Heart left ventricle (tissue), 13 donors: ENCODE measurements around the gene SLC9C2.
"Not testable (repeated sequence)": the region's sequence is repeated elsewhere in the genome, so short reads cannot be mapped to it uniquely, and the experiment has no call there.

Experiments used
- POLR2A ChIP-seq, 2 donors: fragments of 450-650 bp; IDR thresholded peaks; one replicate each; pipeline ENCODE4 v1.6.1; 2017; ENCODE audit warnings: antibody characterized with exemption in 2 of 2, mild to moderate bottlenecking in 2 of 2, moderate library complexity in 2 of 2
- TF ChIP-seq, protein P1 (sequence below), 12 donors: fragments of 200-600 bp; sonication (generic) in 4 of 12; IDR thresholded peaks; one replicate each; pipeline versions ENCODE4 v1.5.0 to v1.8.0; 2018 to 2022; ENCODE audit warnings: antibody characterized with exemption in 12 of 12, mild to moderate bottlenecking in 5 of 12
- donor health status: ischemic (EF 13 %, LVEDD 7.1; RV severe dilation, severe dysfunction).
- donor health status: DM: no; HTN: yes; CAD: no.
- donor health status: DM: no; HTN: no; CAD: no.
- donor health status: ischemic (EF 25% LVEDD 6.9; RV normal size, moderate dysfunction).
- donor health status: ischemic (EF 25% LVEDD 5.7; RV mildly dilated, moderate dysfunction).
- donor health status: ischemic (EF 35%, LVEDD 5.7; RV mildly dilated, moderate dysfunction).
- donor health status: nonischemic (EF 11% LVEDD 7.7; RV severe dilation, severe dysfunction).
- donor health status: DM: yes; HTN: yes; CAD: no.
- donor health status: PGD.
- donor health status: ischemic (EF 29% LVEDD 5.4; RV normal size, mild dysfunction).
- donor health status: nonischemic (EF 23%, LVEDD 6.1; RV moderate dilation, normal function).

DNA sequence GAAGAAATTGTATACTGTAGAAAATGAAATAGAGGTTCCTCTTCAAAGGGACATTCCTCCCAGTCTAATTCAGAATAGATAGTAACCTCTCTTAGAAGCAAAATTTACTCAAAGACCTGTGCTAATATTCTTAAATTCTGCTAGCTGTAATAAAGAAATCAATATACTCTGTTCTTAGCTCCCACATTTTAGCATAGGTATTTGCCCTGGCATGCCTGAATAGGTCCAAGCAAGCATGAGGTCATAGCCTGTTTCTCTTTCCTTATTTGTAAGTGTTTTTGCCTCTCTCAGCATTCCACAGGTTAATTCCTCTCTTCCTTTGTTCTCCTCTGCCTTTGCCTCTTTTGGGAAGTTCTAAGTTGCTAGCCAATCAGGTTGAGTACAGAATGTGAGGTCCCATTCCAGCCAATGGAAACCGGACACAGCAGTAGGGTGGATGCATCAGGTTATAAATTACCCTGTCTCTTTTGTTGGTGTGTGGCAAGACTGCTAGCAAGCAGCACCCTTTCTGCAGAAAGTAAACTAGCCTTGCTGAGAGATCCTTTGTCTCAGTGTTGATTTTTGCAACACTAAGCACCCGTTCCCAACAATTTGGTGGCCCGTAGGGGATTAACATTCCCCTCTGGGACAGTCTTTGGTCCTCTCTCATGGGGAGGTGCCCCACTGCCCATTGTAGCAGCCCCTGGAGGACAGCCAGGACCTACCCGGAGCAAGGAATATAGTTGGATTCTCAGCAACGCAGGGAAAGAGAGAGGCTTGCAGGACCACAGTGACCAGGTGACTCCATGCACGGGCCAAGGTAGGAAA, 34.6 kb upstream of the SLC9C2 start:
- TF ChIP-seq, protein P1, sequence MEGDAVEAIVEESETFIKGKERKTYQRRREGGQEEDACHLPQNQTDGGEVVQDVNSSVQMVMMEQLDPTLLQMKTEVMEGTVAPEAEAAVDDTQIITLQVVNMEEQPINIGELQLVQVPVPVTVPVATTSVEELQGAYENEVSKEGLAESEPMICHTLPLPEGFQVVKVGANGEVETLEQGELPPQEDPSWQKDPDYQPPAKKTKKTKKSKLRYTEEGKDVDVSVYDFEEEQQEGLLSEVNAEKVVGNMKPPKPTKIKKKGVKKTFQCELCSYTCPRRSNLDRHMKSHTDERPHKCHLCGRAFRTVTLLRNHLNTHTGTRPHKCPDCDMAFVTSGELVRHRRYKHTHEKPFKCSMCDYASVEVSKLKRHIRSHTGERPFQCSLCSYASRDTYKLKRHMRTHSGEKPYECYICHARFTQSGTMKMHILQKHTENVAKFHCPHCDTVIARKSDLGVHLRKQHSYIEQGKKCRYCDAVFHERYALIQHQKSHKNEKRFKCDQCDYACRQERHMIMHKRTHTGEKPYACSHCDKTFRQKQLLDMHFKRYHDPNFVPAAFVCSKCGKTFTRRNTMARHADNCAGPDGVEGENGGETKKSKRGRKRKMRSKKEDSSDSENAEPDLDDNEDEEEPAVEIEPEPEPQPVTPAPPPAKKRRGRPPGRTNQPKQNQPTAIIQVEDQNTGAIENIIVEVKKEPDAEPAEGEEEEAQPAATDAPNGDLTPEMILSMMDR (IDR thresholded peaks at IDR 0.05) = not testable (repeated sequence)
- not testable (repeated sequence) for TF ChIP-seq POLR2A (IDR thresholded peaks at IDR 0.05)
